HepG2 (cell line): Measurements from ENCODE around the gene RASA1. TPM values are rescaled to one million over a fixed set of nuclear protein-coding genes. Genes with fewer than 3 reads are reported as not detected.
A peak's percentile ranks its signal among the peaks of the same experiment; 100 is the strongest.

ENCODE experiments used
- ASH2L ChIP-seq: fragments of 300-600, 200-600 bp; sonication (generic); IDR thresholded peaks from 2 replicates; pipeline ENCODE4 v1.7.0; 2017; ENCODE audit warnings: low read depth, mild to moderate bottlenecking, moderate library complexity, mixed read lengths, low read length; ENCODE audit not compliant: insufficient read length
- ATF5 ChIP-seq: sonication (generic); formaldehyde crosslinking; IDR thresholded peaks from 2 replicates; pipeline ENCODE4 v1.4.0; 2020; ENCODE audit warnings: mild to moderate bottlenecking, low read depth, missing genetic modification reagents
- BORCS8-MEF2B ChIP-seq: sonication (generic); formaldehyde crosslinking; IDR thresholded peaks from 2 replicates; pipeline ENCODE4 v1.8.0; 2022; ENCODE audit warnings: mild to moderate bottlenecking, missing genetic modification reagents
- CCAR2 ChIP-seq: fragments of 200-400 bp; formaldehyde crosslinking; optimal IDR thresholded peaks from 2 replicates; pipeline ENCODE3; 2018; ENCODE audit warnings: low read depth, mild to moderate bottlenecking, low read length, moderate library complexity
- EED ChIP-seq: sonication (generic); formaldehyde crosslinking; IDR thresholded peaks from 2 replicates; pipeline ENCODE4 v1.5.0; 2020; ENCODE audit warnings: mild to moderate bottlenecking, missing genetic modification reagents
- HOXD1 ChIP-seq: sonication (generic); formaldehyde crosslinking; IDR thresholded peaks from 2 replicates; pipeline ENCODE4 v1.5.0; 2020; ENCODE audit warnings: missing genetic modification reagents
- IRX3 ChIP-seq: sonication (generic); formaldehyde crosslinking; IDR thresholded peaks from 2 replicates; pipeline ENCODE4 v1.8.1; 2023; ENCODE audit warnings: mild to moderate bottlenecking, low read depth, missing genetic modification reagents, borderline replicate concordance
- JARID2 ChIP-seq: sonication (generic); formaldehyde crosslinking; IDR thresholded peaks from 2 replicates; pipeline ENCODE4 v1.8.1; 2023; ENCODE audit warnings: missing genetic modification reagents, inconsistent platforms; ENCODE audit not compliant: insufficient replicate concordance
- KAT2B ChIP-seq: fragments of 150-350 bp; IDR thresholded peaks from 2 replicates; pipeline ENCODE4 v1.6.1; 2014; ENCODE audit warnings: low read depth, low read length, borderline replicate concordance
- KLF11 ChIP-seq: IDR thresholded peaks from 2 replicates; pipeline ENCODE4 v1.6.1; 2016; ENCODE audit warnings: missing compliant biosample characterization
- MLLT10 ChIP-seq: sonication (generic); formaldehyde crosslinking; IDR thresholded peaks from 2 replicates; pipeline ENCODE4 v1.4.0; 2020; ENCODE audit warnings: missing genetic modification reagents
- MXI1 ChIP-seq: IDR thresholded peaks from 3 replicates; pipeline ENCODE4 v1.6.1; 2012; ENCODE audit warnings: low read depth, low read length, inconsistent platforms, borderline replicate concordance
- NFE2L1 ChIP-seq: sonication (generic); formaldehyde crosslinking; IDR thresholded peaks from 2 replicates; pipeline ENCODE4 v1.4.0; 2020; ENCODE audit warnings: missing genetic modification reagents, mild to moderate bottlenecking, borderline replicate concordance
- PRDM15 ChIP-seq: sonication (generic); formaldehyde crosslinking; IDR thresholded peaks from 2 replicates; pipeline ENCODE4 v1.4.0; 2020; ENCODE audit warnings: missing genetic modification reagents
- TFDP2 ChIP-seq: sonication (generic); formaldehyde crosslinking; IDR thresholded peaks from 2 replicates; pipeline ENCODE4 v1.4.0; 2020; ENCODE audit warnings: missing genetic modification reagents
- THYN1 ChIP-seq: sonication (generic); formaldehyde crosslinking; IDR thresholded peaks from 2 replicates; pipeline ENCODE4 v1.8.1; 2023; ENCODE audit warnings: low read depth, mild to moderate bottlenecking, moderate library complexity, missing genetic modification reagents, borderline replicate concordance
- ZNF605 ChIP-seq: sonication (generic); formaldehyde crosslinking; IDR thresholded peaks from 2 replicates; pipeline ENCODE4 v1.8.0; 2022; ENCODE audit warnings: mild to moderate bottlenecking, missing genetic modification reagents
- ZNF768 ChIP-seq: sonication (generic); formaldehyde crosslinking; IDR thresholded peaks from 2 replicates; pipeline ENCODE4 v1.4.0; 2020; ENCODE audit warnings: missing genetic modification reagents
- polyA plus RNA-seq, 8 experiments: library from polyadenylated mRNA; depleted of rRNA in 3 of 8; stranded (reverse) in 7 of 8; unstranded in 1 of 8; fragments of >200 nt; fragmentation: Illumina TruSeq in 4 of 8; extraction: Trizol in 4 of 8; gene quantifications; 2 replicates each; pipeline versions ENCODE4 v1.2.1 to v1.2.3, GENCODE V29; 2011 to 2016; ENCODE audit warnings: low read depth in 4 of 8, missing spikeins in 1 of 8, mixed read lengths in 1 of 8; ENCODE audit not compliant: insufficient read depth in 1 of 8
- total RNA-seq, 5 experiments: library from RNA; depleted of rRNA; stranded (reverse); fragments of >200 nt; fragmentation: Illumina TruSeq; extraction: Trizol; gene quantifications; 2 replicates each; pipeline ENCODE4 v1.2.3, GENCODE V29; 2016; ENCODE audit warnings: low read depth in 1 of 5

RASA1 gene
- total and polyA plus RNA-seq, 2 of the 13 experiments (the other 11 are each of a cell fraction or from before 2014, with no cell fraction given): 19.5 to 20.5 TPM

GRCh38 chr5:87268126-87268969 is 665 bp downstream of the RASA1 start (continued):
- TF ChIP-seq MXI1 (no peak), HOXD1 (no peak), BORCS8-MEF2B (CRISPR knock-in tag) (peak; percentile 73; the same call in 1 of the 2 replicates), ZNF768 (CRISPR knock-in tag) (no peak), JARID2 (CRISPR knock-in tag) (no peak), KAT2B (no peak), ASH2L (peak; percentile 80), KLF11 (CRISPR knock-in tag) (no peak), THYN1 (CRISPR knock-in tag) (no peak), IRX3 (CRISPR knock-in tag) (0 out of 2 replicates have a peak, but pooled peaks have one; percentile 39), EED (no peak), ZNF605 (CRISPR knock-in tag) (peak; percentile 86), NFE2L1 (no peak), TFDP2 (no peak), MLLT10 (CRISPR knock-in tag) (no peak), CCAR2 (no peak), ATF5 (no peak), PRDM15 (no peak)
